Caki2 (cell line): ENCODE measurements around the gene YWHAE. TPM values are rescaled to one million over a fixed set of nuclear protein-coding genes. Genes with fewer than 3 reads are reported as not detected.
"Not testable (repeated sequence)": the region's sequence is repeated elsewhere in the genome, so short reads cannot be mapped to it uniquely, and the experiment has no call there.

Experiments used
- DNase-seq: peaks from one replicate; pipeline ENCODE4 v3.0.0-alpha.2; 2015; ENCODE audit warnings: low read depth
- in situ Hi-C: cut with HindIII; loops from 2 replicates; pipeline ENCODE4 v1.10.0; 2016; ENCODE audit warnings: low sequenced_read_pairs, low pct_unique_long_range_greater_than_20kb, mixed read lengths
- total RNA-seq: library from RNA; depleted of rRNA; stranded (reverse); fragments of >200 nt; shearing (Covaris generic); gene quantifications from 2 replicates; pipeline ENCODE4 v1.2.3, GENCODE V29; 2014; ENCODE audit warnings: low replicate concordance; rRNA removed

The YWHAE gene
- total RNA-seq, 1 experiment from 2014 or later = 148 TPM

- in situ Hi-C loops, DNase-seq: not testable (repeated sequence)
Observed at GRCh38 chr17:1307829-1308228, 92.2 kb downstream of the YWHAE start.

DNA sequence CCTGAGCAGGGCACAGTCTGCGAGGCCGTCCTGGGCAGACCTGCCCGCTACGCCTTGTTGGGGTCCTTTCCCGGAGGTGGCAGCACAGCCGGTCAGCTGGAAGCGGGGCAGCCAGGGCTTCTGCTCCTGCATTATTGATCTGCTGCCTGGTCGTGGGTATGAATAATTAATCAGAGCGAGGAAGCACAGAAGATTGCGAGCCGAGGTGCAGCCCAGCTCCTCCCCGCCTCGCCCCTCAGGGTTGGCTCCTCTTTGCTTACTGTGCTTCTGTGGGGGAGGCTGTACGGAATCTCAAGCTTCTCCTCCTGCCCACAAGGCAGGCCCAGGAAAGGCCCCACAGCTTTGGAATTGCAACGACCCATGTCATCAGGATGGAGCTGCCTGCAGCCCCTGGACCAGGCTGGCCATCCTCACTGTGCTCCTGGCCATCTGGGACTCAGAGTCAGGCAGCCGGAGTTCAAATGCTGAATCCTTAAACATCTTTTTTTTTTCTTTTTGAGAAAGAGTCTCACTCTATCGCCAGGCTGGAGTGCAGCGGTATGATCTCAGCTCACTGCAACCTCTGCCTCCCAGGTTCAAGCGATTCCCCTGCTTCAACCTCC is 95.0 kb downstream of the YWHAE start:
- no peak for DNase-seq
- in situ Hi-C loops = no loop called here

DNA sequence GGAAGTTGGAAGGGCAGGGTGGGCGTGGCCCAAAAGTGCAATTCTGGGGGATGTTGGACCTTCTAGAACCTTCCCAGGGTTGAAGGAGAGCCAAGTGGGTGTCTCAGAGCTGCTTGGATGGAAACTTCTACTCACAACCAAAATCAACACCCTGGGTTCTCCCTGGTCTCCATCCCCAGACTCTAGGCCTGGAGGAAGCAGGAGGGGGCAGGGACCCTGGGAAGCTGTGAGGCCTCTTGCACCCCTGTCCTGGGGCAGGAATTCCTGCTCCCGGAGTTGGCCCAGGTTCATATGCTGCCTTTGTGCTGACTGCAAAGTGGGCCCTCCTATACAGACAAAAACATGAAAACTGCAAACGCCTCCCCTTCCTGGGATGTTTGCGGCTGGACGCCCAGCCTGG is 95.5 kb downstream of the YWHAE start:
- in situ Hi-C loops = no loop called here

GRCh38 chr17:1302761-1303160 is 97.3 kb downstream of the YWHAE start:
- DNase-seq = no peak
- in situ Hi-C loops = no loop called here

More for the DNA sequence above, 95.5 kb downstream of the YWHAE start:
- no peak for DNase-seq

- in situ Hi-C loops = no loop called here
- no peak for DNase-seq
Observed at GRCh38 chr17:1301546-1301945, 98.5 kb downstream of the YWHAE start.

DNA sequence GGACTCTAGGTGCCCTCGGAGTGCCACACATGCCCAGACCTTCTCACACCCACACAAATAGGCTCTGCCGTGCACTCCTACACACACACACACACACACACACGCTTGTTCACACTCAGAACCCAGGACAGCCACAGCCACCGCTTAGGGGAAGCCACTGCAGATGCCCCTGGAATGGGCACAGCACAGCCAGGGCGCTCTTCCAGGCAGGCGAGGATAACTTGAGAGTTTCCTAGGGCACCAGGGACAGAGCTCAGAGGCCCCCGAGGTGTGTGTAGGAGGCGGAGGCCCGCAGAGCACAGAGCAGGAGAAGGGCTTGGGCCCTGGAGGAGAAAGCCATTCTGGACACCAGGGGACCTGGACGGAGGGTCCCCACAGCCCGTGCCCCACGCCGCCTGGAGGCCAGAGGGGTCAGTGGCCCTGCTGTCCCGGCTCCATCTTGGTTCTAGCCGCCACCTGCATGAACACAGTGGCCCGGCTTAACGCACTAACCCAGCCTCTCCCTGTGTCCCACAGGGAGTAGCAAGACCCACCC is 99.6 kb downstream of the YWHAE start:
- in situ Hi-C loops = no loop called here
- DNase-seq = no peak

DNA sequence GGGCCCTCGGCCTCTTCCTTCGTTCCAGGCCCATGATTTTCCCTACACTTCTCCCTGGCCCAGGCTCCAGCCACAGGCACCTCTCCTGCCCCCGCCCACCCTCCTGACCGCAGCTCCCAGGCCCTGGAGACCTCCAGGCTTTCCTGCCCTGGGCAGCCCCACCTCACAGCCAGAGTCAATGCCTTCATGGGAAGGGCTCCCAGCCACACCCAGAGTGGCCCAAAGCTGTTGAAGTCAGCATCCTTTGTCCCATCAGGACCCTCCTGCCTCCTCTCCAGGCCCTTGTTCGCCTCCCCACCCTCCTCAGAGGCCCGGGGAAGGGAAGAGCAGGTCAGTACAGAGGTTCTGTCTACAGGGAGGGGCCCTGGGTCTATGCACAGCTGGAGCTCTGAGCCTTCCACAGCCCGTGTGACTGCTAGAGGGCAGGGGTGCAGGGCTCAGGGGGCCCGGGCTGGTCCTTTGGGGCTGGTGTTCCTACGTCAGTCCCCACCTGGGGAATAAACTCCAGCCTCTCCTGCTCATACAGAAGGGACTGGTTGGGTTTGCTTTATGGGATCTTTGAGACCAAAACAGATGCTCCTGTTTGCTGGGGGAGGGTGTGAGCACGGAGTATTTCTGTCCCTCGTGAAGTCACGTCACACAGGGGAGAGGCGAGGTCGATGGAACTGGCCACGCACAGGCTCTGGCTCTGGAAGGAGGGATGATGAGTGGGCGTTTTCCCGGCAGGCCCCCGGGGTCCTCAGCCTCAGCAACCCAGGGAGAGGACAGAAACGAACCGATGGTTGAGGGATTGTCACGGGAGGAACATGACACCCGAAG is 100.3 kb downstream of the YWHAE start:
- in situ Hi-C loops = no loop called here

GRCh38 chr17:1298606-1299005 is 101.4 kb downstream of the YWHAE start:
- in situ Hi-C loops = no loop called here
- DNase-seq = no peak

More for the DNA sequence above, 100.3 kb downstream of the YWHAE start:
- no peak for DNase-seq

Other genes starting within 250 kb of the YWHAE start
- gene ABR, start 220.2 kb downstream of the YWHAE start, total RNA-seq = 37.4 and 37.8 TPM in 2 replicates
- gene BHLHA9, start 129.8 kb downstream of the YWHAE start, total RNA-seq = not detected in 2 replicates
- not detected in 2 replicates for gene TRARG1, start 120.6 kb downstream of the YWHAE start, total RNA-seq
- gene CRK, start 56.0 kb upstream of the YWHAE start, total RNA-seq = 25.4 and 35.3 TPM in 2 replicates
- gene MYO1C, start 92.5 kb upstream of the YWHAE start, total RNA-seq = 63.8 and 85.8 TPM in 2 replicates
- gene INPP5K, start 116.4 kb upstream of the YWHAE start, total RNA-seq = 24.8 and 33.3 TPM in 2 replicates
- 6.7 and 24.4 TPM in 2 replicates for gene PITPNA, start 162.6 kb upstream of the YWHAE start, total RNA-seq
- 7.6 and 29.9 TPM in 2 replicates for gene SLC43A2, start 228.6 kb upstream of the YWHAE start, total RNA-seq
- 0.34 TPM in 1 of 2 replicates, not detected in the other for gene SCARF1, start 245.5 kb upstream of the YWHAE start, total RNA-seq
- 24.3 and 25.4 TPM in 2 replicates for gene RILP, start 249.6 kb upstream of the YWHAE start, total RNA-seq